ENCODE data around the gene CTDP1. TPM values are rescaled to one million over a fixed set of nuclear protein-coding genes. Genes with fewer than 3 reads are reported as not detected.

Gene CTDP1
- total RNA-seq, 1 experiment from 2014 or later, result 20.3 TPM

GRCh38 chr18:79685971-79686370 is 6.4 kb downstream of the CTDP1 start:
- Mint-ChIP-seq H3K4me3 (ENCODE audit: unreplicated experiment) (no peak overlapping the region), H3K36me3 (ENCODE audit: insufficient read depth, unreplicated experiment) (no peaks in the 10 kb centered on the region), H3K27ac (ENCODE audit: low read depth, unreplicated experiment) (no peak overlapping the region), H3K4me1 (ENCODE audit: insufficient read depth, unreplicated experiment) (peaks cover 3% of the 10 kb centered on the region), H3K27me3 (ENCODE audit: insufficient read depth, unreplicated experiment) (no peaks in the 10 kb centered on the region), H3K9me3 (ENCODE audit: unreplicated experiment) (no peaks in the 10 kb centered on the region)
- ChIA-PET CTCF (no interaction called here), POLR2A (no interaction called here)
- no TSS peak for BruUV-seq (replicated peaks)
- no peak for TF ChIP-seq CTCF (IDR thresholded peaks at IDR 0.05; ENCODE audit: unreplicated experiment)
- DNase-seq (ENCODE audit: unreplicated experiment), result no peak
- intact Hi-C loops (cut with micrococcal nuclease), result no loop called here

DNA sequence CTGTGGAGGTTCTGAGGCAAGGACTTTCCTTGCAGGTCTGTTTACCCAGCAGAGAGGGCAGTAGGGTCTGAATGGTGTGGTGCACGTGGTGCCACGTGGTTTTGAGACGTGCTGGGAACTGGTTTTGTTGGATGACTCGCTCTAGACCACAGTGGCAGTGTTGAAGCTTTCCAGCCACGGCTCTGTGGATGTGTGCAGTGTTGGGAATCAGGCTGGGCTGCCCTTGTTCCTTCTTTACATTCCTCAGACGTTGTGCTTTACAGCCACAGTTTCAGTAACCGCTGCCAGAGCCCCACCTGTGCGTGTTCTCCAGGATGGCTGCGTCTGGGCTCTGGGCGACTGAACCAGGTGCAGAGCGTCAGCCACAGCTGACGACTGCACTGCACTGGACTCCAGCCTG is 8.2 kb downstream of the CTDP1 start:
- intact Hi-C loops (cut with micrococcal nuclease), result no loop called here
- H3K27me3 Mint-ChIP-seq (ENCODE audit: insufficient read depth, unreplicated experiment), result no peaks in the 10 kb centered on the region
- POLR2A ChIA-PET, result no interaction called here
- H3K9me3 Mint-ChIP-seq (ENCODE audit: unreplicated experiment), result no peaks in the 10 kb centered on the region
- H3K27ac Mint-ChIP-seq (ENCODE audit: low read depth, unreplicated experiment), result no peak overlapping the region
- H3K4me1 Mint-ChIP-seq (ENCODE audit: insufficient read depth, unreplicated experiment), result peaks cover 6% of the 10 kb centered on the region
- H3K36me3 Mint-ChIP-seq (ENCODE audit: insufficient read depth, unreplicated experiment), result no peaks in the 10 kb centered on the region
- TF ChIP-seq CTCF (IDR thresholded peaks at IDR 0.05; ENCODE audit: unreplicated experiment), result no peak
- BruUV-seq (replicated peaks), result no TSS peak
- CTCF ChIA-PET, result no interaction called here
- peak; percentile 47 for DNase-seq (ENCODE audit: unreplicated experiment)
- H3K4me3 Mint-ChIP-seq (ENCODE audit: unreplicated experiment), result no peak overlapping the region

DNA sequence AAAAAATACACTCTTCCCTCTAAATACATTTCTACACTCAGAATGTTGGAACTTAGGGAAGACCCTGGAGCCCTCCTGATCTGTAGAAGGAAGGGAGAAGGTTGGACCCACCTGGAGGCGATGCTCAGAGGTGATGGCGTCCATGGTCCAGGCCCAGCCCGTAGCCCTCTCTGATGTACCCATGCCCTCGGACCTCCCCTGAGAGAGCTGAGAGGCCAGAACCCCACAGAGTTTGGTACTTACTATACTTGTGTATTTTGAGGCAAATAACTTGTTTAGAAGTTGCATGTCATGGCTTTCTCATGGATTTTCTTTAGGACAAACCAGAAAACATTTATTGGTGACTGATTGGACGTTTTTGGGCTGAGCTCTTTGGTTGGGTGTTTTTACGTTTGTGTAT is 10.5 kb downstream of the CTDP1 start:
- intact Hi-C loops (cut with micrococcal nuclease), result no loop called here
- Mint-ChIP-seq H3K4me3 (ENCODE audit: unreplicated experiment) (no peak overlapping the region), H3K9me3 (ENCODE audit: unreplicated experiment) (no peaks in the 10 kb centered on the region), H3K27me3 (ENCODE audit: insufficient read depth, unreplicated experiment) (no peaks in the 10 kb centered on the region), H3K27ac (ENCODE audit: low read depth, unreplicated experiment) (no peak overlapping the region), H3K4me1 (ENCODE audit: insufficient read depth, unreplicated experiment) (peaks cover 6% of the 10 kb centered on the region), H3K36me3 (ENCODE audit: insufficient read depth, unreplicated experiment) (no peaks in the 10 kb centered on the region)
- POLR2A ChIA-PET, result no interaction called here
- TF ChIP-seq CTCF (IDR thresholded peaks at IDR 0.05; ENCODE audit: unreplicated experiment), result no peak
- CTCF ChIA-PET, result interaction anchor here (0.6 kb wide), 1 partner anchor 1830 kb away, joined by 3 read pairs; no protein-coding TSS in a partner anchor
- no peak for DNase-seq (ENCODE audit: unreplicated experiment)
- no TSS peak for BruUV-seq (replicated peaks)

- no peak for DNase-seq (ENCODE audit: unreplicated experiment)
- Mint-ChIP-seq H3K27ac (ENCODE audit: low read depth, unreplicated experiment) (no peak overlapping the region), H3K4me1 (ENCODE audit: insufficient read depth, unreplicated experiment) (peaks cover 6% of the 10 kb centered on the region), H3K27me3 (ENCODE audit: insufficient read depth, unreplicated experiment) (no peaks in the 10 kb centered on the region), H3K9me3 (ENCODE audit: unreplicated experiment) (no peaks in the 10 kb centered on the region), H3K4me3 (ENCODE audit: unreplicated experiment) (no peak overlapping the region), H3K36me3 (ENCODE audit: insufficient read depth, unreplicated experiment) (no peaks in the 10 kb centered on the region)
- TF ChIP-seq CTCF (IDR thresholded peaks at IDR 0.05; ENCODE audit: unreplicated experiment), result no peak
- no TSS peak for BruUV-seq (replicated peaks)
- POLR2A ChIA-PET, result no interaction called here
- intact Hi-C loops (cut with micrococcal nuclease), result no loop called here
- CTCF ChIA-PET, result no interaction called here
Measured at GRCh38 chr18:79690586-79691482, 11.2 kb downstream of the CTDP1 start.
